ENCODE results near the gene MGME1.

The MGME1 gene

GRCh38 chr20:17968366-17969277 lies at the start of gene MGME1, which contains the start of gene SNX5:
MGME1 (plus strand) TSS chr20:17969018; CDS start chr20:17969860, 842 bp downstream.
SNX5 (minus strand) TSS chr20:17968794; CDS start chr20:17968425, 369 bp downstream.
- peak; percentile 99 for DNase-seq

GRCh38 chr20:17919149-17919548 lies 49.7 kb upstream of the MGME1 start:
- no peak for DNase-seq

GRCh38 chr20:17921774-17922173 lies 47.0 kb upstream of the MGME1 start:
- DNase-seq = no peak

- DNase-seq = no peak
Measured at GRCh38 chr20:17925141-17925939, 43.5 kb upstream of the MGME1 start.

GRCh38 chr20:17925940-17926300 lies 42.9 kb upstream of the MGME1 start:
- no peak for DNase-seq

- no peak for DNase-seq
Measured at GRCh38 chr20:17928211-17928611, 40.6 kb upstream of the MGME1 start.

- no peak for DNase-seq
Measured at GRCh38 chr20:17928633-17929311, 40.0 kb upstream of the MGME1 start.

- DNase-seq = no peak
Measured at GRCh38 chr20:17931513-17931912, 37.3 kb upstream of the MGME1 start.

- DNase-seq = no peak
Measured at GRCh38 chr20:17932396-17932795, 36.4 kb upstream of the MGME1 start.

- no peak for DNase-seq
Measured at GRCh38 chr20:17933121-17933520, 35.7 kb upstream of the MGME1 start.

GRCh38 chr20:17933711-17934110 lies 35.1 kb upstream of the MGME1 start:
- DNase-seq = no peak

- no peak for DNase-seq
Measured at GRCh38 chr20:17934141-17934862, 34.5 kb upstream of the MGME1 start.

GRCh38 chr20:17935186-17935585 lies 33.6 kb upstream of the MGME1 start:
- DNase-seq = no peak

- no peak for DNase-seq
Measured at GRCh38 chr20:17935761-17936160, 33.1 kb upstream of the MGME1 start.

GRCh38 chr20:17936286-17936760 lies 32.5 kb upstream of the MGME1 start:
- DNase-seq = no peak

GRCh38 chr20:17936761-17937732 lies 31.8 kb upstream of the MGME1 start:
- DNase-seq = no peak

GRCh38 chr20:17938871-17939619 lies 29.8 kb upstream of the MGME1 start:
- DNase-seq = peak; percentile 48

- no peak for DNase-seq
Measured at GRCh38 chr20:17939622-17940223, 29.1 kb upstream of the MGME1 start.

GRCh38 chr20:17940224-17940971 lies 28.4 kb upstream of the MGME1 start:
- no peak for DNase-seq

Data from stimulated activated CD4-positive, alpha-beta T cell treated with anti-CD3 and anti-CD28 coated beads, Interleukin-4, amount 100 ng/mL, for 24 hours (primary cell).